ENCODE data around the gene CEACAM16.

CEACAM16 gene

GRCh38 chr19:44759083-44759804 is 60.3 kb downstream of the CEACAM16 start:
- no peak for DNase-seq (ENCODE audit: low read depth in 2 of 2)

Measured in stimulated activated CD8-positive, alpha-beta memory T cell treated with anti-CD3 and anti-CD28 coated beads, Interleukin-15, amount 100 ng/mL, for 4 hours (primary cell).